Stimulated activated CD4-positive, alpha-beta T cell treated with anti-CD3 and anti-CD28 coated beads, Interleukin-1b, Interleukin-23, amount 100 ng/mL, for 4 hours (primary cell): ENCODE data around the gene SKAP1.

Experiments
- DNase-seq, 2 donors: peaks; one replicate each; pipeline ENCODE4 v3.0.0-alpha.2; 2020; ENCODE audit warnings: low read depth in 2 of 2

SKAP1 gene

DNA sequence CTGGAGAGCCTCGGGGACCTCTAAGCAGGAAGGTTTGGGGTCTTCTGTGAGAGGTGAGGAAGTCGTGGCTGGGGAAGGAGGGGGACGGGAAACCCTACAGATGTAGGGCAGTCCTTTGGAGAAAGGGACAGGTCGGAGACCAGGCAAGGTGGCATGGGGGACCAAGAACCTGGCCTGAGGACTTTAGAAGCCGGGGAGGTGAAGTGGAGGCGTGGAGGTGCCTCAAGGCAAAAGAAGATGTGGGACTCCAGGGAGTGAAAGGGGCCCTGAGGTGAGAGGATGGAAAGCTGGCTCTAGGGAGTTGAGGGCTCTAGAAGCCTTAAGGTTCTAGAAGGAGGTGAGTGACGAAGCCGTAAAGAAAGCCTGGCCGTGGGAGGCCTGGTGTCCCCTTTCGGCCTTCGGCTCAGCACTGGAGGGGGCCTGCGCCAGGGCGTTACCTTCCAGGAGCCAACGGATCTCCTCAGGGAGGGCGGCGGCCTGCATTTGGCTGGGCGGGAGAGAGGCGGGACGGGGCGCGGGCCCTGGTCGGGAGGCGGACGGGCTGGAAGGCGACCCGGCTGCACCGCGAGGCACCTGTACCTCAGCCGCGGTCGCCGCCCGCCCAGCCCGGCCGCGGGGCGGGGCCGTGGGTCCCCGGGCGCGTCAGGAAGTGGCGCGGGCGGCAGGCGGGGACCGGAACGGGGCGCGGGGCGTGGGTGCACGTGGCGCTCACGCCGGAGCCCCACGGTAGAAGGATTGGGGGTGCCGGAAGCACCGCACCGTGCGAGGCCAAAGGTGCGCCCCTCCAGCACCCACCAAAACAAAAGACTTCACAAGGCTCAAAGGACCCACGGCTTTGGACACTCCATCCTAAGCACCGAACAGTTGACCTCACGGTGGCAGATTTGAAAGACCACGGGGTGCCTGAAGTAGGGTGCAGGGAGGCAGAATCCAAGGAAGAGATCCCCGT lies at the start of gene SKAP1:
Gene SKAP1 (minus strand): TSS at position 577 of the 949 bp plus-strand sequence.
- peak; percentile 58 to 66 for DNase-seq

- no peak for DNase-seq
Observed at GRCh38 chr17:48479014-48479402, 49.0 kb upstream of the SKAP1 start.

GRCh38 chr17:48478224-48479013 lies 48.4 kb upstream of the SKAP1 start:
- DNase-seq, result no peak

GRCh38 chr17:48477221-48477620 lies 47.2 kb upstream of the SKAP1 start:
- no peak for DNase-seq

GRCh38 chr17:48472411-48473281 lies 42.6 kb upstream of the SKAP1 start:
- no peak for DNase-seq

- DNase-seq, result no peak
Observed at GRCh38 chr17:48471817-48472410, 41.9 kb upstream of the SKAP1 start.

GRCh38 chr17:48470388-48471034 lies 40.5 kb upstream of the SKAP1 start:
- DNase-seq, result no peak

DNA sequence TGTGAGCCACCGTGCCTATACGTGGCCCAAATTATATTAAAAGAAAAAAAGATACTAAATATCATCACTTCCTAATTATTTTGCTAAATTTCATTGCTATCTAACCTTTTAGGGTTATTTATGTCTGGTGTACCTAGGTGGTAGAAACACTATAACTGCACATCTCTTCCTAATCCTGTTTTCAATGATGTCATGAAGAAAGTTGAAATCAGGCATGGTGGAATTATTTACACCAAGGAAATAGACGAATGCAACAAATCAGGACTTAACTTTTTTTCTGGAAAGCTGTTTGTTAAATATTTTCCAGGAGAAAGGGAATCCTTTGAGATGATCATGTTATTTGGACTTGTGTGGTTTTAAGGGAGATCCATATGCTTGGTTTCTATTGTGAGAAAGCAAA lies 39.2 kb upstream of the SKAP1 start:
- no peak for DNase-seq

GRCh38 chr17:48468299-48468698 lies 38.3 kb upstream of the SKAP1 start:
- DNase-seq, result no peak

DNA sequence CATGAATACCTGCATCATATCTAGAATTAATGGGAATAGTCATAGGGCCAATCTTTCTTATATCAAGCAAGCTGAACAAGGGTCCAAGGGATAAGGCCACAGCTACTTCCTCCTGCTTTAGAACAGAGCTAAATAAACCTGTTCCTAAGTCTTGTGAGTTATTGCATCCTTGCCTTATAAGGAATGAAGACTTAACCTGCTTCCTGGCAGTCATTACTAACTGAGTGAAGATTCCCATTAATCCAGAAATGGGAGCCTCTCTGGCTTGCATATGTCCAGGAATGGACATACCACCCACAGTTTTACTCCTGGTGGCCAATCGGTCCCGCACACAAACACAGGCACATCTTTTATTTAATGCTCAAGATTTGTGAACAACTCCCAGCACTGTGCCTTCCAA lies 35.9 kb upstream of the SKAP1 start:
- no peak for DNase-seq

DNA sequence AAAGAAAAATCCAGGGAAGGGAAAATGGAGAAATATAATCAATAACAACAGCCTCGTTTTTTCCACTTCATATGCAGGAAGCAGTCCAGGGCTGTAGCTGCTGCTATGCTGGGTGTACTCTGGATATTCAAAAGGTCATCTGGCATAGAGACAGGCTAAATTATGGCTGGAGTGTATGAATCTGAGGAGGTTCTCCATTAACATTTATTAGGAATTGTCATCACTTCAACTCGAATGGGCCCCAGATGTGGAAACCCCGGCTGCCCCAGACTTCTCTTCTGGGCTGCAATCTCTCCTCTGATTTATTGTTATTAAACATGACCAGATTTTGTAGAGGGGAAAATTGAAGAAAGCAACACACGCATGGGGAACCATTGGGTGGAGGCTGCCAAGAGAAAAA lies 33.5 kb upstream of the SKAP1 start:
- DNase-seq, result no peak

DNA sequence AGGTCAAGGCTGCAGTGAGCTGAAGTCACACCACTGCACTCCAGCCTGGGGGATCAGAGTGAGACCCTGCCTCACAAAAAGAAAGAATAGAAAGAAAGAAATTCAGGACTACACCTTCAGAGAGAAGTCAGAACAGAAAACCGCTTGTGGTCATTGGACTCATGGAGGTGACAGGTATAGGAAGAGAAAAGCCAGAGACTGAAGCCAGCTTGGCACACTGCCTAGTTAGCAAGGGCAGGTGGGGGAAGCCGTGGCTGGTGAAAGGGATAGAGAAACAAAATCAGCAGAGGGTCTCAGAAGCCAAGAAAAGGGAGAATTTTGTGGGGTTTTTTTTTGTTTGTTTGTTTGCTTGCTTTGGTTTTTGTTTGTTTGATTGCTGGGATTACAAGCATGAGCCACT lies 32.9 kb upstream of the SKAP1 start:
- DNase-seq, result no peak

GRCh38 chr17:48460052-48460451 lies 30.0 kb upstream of the SKAP1 start:
- DNase-seq, result no peak

- no peak for DNase-seq
Observed at GRCh38 chr17:48459070-48459844, 29.2 kb upstream of the SKAP1 start.

DNA sequence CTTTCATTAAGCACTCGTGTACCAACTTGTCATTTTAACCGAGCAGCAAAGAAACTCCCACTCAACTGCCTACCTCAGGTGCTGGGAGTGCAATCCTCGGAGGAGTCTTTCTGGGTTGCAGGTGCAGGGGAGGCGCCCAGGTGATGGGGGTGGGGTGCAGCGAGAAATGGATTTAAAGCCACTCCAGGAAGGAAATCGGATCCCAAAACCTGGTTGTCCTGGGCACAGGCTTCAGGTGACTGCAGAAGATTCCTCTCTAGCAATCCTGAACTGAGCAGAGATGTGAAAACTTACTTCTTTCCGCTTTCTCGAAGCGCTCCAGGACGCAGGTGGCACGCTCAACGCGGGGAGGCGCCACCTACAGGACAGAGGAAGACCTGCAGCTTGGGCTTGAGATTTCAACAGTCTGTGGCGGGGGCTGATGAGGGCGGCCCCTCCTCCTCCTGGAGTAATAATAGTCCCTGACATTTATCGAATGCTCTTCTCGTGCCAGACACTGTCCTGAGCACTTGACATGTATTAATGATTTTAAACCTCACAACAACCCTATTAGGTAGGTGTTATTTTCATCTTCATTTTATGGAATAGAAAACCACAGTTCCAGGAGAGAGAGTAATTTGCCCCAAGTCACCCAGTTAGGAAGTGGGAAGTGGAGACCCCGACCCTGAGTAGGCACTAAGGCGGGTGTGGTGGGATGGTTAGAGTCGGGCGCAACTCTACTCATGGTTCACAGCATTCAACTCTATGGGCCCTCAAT lies 27.2 kb upstream of the SKAP1 start:
- peak; percentile 59 to 70 for DNase-seq

- DNase-seq, result no peak
Observed at GRCh38 chr17:48456589-48456988, 26.6 kb upstream of the SKAP1 start.

DNA sequence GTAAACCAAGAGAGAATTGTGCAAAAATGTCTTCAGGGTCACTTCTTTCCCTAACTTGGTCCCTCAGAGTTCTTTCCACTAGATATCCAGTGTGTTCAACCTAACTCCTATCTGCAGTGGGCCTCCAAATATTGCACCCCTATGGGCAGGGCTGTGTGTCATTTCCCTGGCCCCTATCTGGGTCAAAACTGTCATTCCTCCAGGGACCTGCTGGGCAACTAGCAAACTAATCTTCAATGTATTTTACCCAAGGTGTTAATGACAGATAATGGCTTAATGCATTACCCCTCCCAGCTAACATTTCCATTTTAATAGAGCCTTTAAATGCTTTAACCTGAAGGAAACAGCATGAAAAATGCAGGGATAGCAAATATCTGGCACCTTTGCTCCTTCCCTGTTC lies 25.8 kb upstream of the SKAP1 start:
- no peak for DNase-seq

DNA sequence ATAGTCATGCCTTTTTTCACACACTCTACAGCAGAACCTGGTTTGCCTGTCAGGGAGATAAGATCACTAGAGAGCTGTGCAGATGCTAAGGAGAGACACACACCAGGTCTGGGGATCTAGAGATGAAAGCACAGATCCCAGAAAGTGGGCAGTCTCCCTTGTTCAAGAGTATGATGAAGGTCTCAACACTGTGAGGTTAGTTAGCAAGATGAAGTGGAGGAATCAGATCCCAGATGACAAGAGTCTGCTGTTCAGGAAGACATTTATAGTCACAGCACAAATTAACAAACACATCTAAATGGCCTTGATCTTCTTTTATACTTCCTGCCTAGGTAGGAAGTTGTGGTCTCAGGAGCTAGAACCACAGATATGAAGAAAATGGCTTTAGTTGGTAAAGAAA lies 23.4 kb upstream of the SKAP1 start:
- no peak for DNase-seq

- DNase-seq, result no peak
Observed at GRCh38 chr17:48451489-48451888, 21.5 kb upstream of the SKAP1 start.
